ENCODE measurements around the gene CACNA1G. TPM values are rescaled to one million over a fixed set of nuclear protein-coding genes. Genes with fewer than 3 reads are reported as not detected.

The CACNA1G gene
- total RNA-seq, 1 donor from 2014 or later = 0.27 TPM

DNA sequence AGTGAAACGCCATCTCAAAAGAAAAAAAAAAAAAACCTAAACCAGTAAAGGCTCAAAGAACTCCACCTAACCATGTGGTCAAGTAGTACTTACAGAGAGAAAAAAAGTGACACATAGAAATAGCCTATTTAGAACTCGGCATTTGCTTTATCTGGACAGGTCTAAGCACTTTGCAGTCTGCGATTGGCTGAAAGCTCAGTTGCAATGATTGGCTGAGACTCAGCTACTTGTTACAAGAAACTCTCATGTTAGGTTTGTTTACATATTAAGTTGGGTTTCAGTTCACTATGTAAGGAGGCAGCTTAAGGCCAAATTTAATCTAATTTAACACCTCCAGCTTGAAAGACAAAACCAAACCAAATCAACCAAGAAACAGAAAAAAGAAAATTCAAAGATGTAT is 93.2 kb downstream of the CACNA1G start:
- no peaks in the 10 kb centered on the region for H3K79me2 ChIP-seq (ENCODE audit: insufficient read depth, low read length)
- no peak overlapping the region for H3K27ac ChIP-seq (ENCODE audit: low read depth, low read length)
- TF ChIP-seq, protein P1, sequence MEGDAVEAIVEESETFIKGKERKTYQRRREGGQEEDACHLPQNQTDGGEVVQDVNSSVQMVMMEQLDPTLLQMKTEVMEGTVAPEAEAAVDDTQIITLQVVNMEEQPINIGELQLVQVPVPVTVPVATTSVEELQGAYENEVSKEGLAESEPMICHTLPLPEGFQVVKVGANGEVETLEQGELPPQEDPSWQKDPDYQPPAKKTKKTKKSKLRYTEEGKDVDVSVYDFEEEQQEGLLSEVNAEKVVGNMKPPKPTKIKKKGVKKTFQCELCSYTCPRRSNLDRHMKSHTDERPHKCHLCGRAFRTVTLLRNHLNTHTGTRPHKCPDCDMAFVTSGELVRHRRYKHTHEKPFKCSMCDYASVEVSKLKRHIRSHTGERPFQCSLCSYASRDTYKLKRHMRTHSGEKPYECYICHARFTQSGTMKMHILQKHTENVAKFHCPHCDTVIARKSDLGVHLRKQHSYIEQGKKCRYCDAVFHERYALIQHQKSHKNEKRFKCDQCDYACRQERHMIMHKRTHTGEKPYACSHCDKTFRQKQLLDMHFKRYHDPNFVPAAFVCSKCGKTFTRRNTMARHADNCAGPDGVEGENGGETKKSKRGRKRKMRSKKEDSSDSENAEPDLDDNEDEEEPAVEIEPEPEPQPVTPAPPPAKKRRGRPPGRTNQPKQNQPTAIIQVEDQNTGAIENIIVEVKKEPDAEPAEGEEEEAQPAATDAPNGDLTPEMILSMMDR (IDR thresholded peaks at IDR 0.05; ENCODE audit: insufficient read depth, low read depth, low read length) = no peak
- TF ChIP-seq EZH2 (IDR thresholded peaks at IDR 0.05; ENCODE audit: insufficient read depth, low read length) = no peak
- H4K20me1 ChIP-seq (ENCODE audit: insufficient read depth, low read length) = no peaks in the 10 kb centered on the region
- DNase-seq (ENCODE audit: low read depth) (no peak), FAIRE-seq (no peak)
- H3K9me3 ChIP-seq (ENCODE audit: insufficient read depth, low read depth, low read length) = no peaks in the 10 kb centered on the region
- H3K4me3 Mint-ChIP-seq (ENCODE audit: unreplicated experiment) = no peak overlapping the region
- H3K9ac ChIP-seq (ENCODE audit: low read length) = no peak overlapping the region
- no peaks in the 10 kb centered on the region for H3K4me1 ChIP-seq (ENCODE audit: insufficient read depth, low read length)
- no peaks in the 10 kb centered on the region for H3K27me3 ChIP-seq (ENCODE audit: insufficient read depth, low read length)
- no peaks in the 10 kb centered on the region for H3K36me3 ChIP-seq (ENCODE audit: insufficient read depth, low read length)
- H3K4me3 ChIP-seq (ENCODE audit: insufficient read depth, low read depth, low read length) = no peak overlapping the region
- no peak overlapping the region for H2AFZ ChIP-seq (ENCODE audit: low read depth, low read length)
- no peaks in the 10 kb centered on the region for H3K4me1 Mint-ChIP-seq (ENCODE audit: low read depth, unreplicated experiment)
- H3K4me2 ChIP-seq (ENCODE audit: low read length) = no peak overlapping the region
- no peak overlapping the region for H3K27ac Mint-ChIP-seq (ENCODE audit: unreplicated experiment)
- peaks cover 22% of the 10 kb centered on the region for H3K27me3 Mint-ChIP-seq (ENCODE audit: low read depth, unreplicated experiment)
- no peaks in the 10 kb centered on the region for H3K36me3 Mint-ChIP-seq (ENCODE audit: low read depth, unreplicated experiment)
- no peaks in the 10 kb centered on the region for H3K9me3 Mint-ChIP-seq (ENCODE audit: unreplicated experiment)

DNA sequence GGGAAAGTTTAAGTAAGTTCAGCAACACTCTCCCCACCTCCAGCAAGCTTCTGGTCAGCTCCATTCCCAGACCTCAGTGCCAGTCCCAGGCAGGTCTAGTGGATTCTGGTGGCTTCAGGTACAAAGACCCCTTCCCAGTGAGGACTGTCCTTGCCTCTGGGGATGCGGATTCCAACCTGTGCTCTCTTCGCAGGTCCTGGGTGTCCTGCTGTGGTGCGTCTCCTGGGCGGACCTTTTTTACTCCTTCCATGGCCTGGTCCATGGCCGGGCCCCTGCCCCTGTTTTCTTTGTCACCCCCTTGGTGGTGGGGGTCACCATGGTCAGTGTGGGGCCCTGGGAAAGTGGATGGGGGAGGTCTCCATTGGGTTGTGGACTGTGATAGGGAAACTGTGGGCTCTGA is 96.0 kb downstream of the CACNA1G start:
- Mint-ChIP-seq H3K27me3 (ENCODE audit: low read depth, unreplicated experiment) (peaks cover 24% of the 10 kb centered on the region), H3K27ac (ENCODE audit: unreplicated experiment) (no peak overlapping the region), H3K9me3 (ENCODE audit: unreplicated experiment) (no peaks in the 10 kb centered on the region), H3K4me1 (ENCODE audit: low read depth, unreplicated experiment) (peaks cover 5% of the 10 kb centered on the region), H3K36me3 (ENCODE audit: low read depth, unreplicated experiment) (no peaks in the 10 kb centered on the region), H3K4me3 (ENCODE audit: unreplicated experiment) (no peak overlapping the region)
- no peaks in the 10 kb centered on the region for H3K27me3 ChIP-seq (ENCODE audit: insufficient read depth, low read length)
- FAIRE-seq (no peak), DNase-seq (ENCODE audit: low read depth) (no peak)
- no peaks in the 10 kb centered on the region for H3K79me2 ChIP-seq (ENCODE audit: insufficient read depth, low read length)
- H3K9me3 ChIP-seq (ENCODE audit: insufficient read depth, low read depth, low read length) = no peaks in the 10 kb centered on the region
- no peak overlapping the region for H3K4me3 ChIP-seq (ENCODE audit: insufficient read depth, low read depth, low read length)
- peaks cover 16% of the 10 kb centered on the region for H3K4me1 ChIP-seq (ENCODE audit: insufficient read depth, low read length)
- H4K20me1 ChIP-seq (ENCODE audit: insufficient read depth, low read length) = no peaks in the 10 kb centered on the region
- H3K4me2 ChIP-seq (ENCODE audit: low read length) = no peak overlapping the region
- TF ChIP-seq EZH2 (IDR thresholded peaks at IDR 0.05; ENCODE audit: insufficient read depth, low read length) = no peak
- TF ChIP-seq, protein P1 (IDR thresholded peaks at IDR 0.05; ENCODE audit: insufficient read depth, low read depth, low read length) = no peak
- H2AFZ ChIP-seq (ENCODE audit: low read depth, low read length) = no peak overlapping the region
- no peak overlapping the region for H3K9ac ChIP-seq (ENCODE audit: low read length)
- H3K27ac ChIP-seq (ENCODE audit: low read depth, low read length) = no peak overlapping the region
- no peaks in the 10 kb centered on the region for H3K36me3 ChIP-seq (ENCODE audit: insufficient read depth, low read length)

DNA sequence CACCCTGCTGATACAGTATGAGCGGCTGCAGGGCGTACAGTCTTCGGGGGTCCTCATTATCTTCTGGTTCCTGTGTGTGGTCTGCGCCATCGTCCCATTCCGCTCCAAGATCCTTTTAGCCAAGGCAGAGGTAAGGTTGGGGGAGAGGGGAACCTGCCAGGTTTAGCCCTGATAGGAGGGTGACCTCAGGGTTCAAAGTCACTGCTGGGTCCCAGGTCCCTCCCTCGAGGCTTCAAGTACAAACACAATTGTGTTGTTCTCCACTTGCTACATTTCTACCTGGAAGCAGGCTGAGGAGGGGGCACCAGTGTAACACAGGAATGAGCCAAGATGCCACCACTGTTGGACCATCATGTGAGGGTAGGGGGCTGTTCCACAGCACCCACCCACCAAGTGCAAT is 96.5 kb downstream of the CACNA1G start:
- FAIRE-seq = no peak
- H3K9me3 ChIP-seq (ENCODE audit: insufficient read depth, low read depth, low read length) = no peaks in the 10 kb centered on the region
- no peaks in the 10 kb centered on the region for H3K36me3 Mint-ChIP-seq (ENCODE audit: low read depth, unreplicated experiment)

More for the DNA sequence above, 96.5 kb downstream of the CACNA1G start:
- Histone ChIP-seq H3K4me2 (ENCODE audit: low read length) (no peak overlapping the region), H3K27ac (ENCODE audit: low read depth, low read length) (no peak overlapping the region), H2AFZ (ENCODE audit: low read depth, low read length) (no peak overlapping the region), H3K4me3 (ENCODE audit: insufficient read depth, low read depth, low read length) (no peak overlapping the region), H3K79me2 (ENCODE audit: insufficient read depth, low read length) (no peaks in the 10 kb centered on the region), H3K27me3 (ENCODE audit: insufficient read depth, low read length) (no peaks in the 10 kb centered on the region), H3K4me1 (ENCODE audit: insufficient read depth, low read length) (peaks cover 21% of the 10 kb centered on the region), H3K9ac (ENCODE audit: low read length) (no peak overlapping the region), H3K36me3 (ENCODE audit: insufficient read depth, low read length) (no peaks in the 10 kb centered on the region), H4K20me1 (ENCODE audit: insufficient read depth, low read length) (no peaks in the 10 kb centered on the region)
- Mint-ChIP-seq H3K4me1 (ENCODE audit: low read depth, unreplicated experiment) (peaks cover 11% of the 10 kb centered on the region), H3K27me3 (ENCODE audit: low read depth, unreplicated experiment) (peaks cover 24% of the 10 kb centered on the region), H3K9me3 (ENCODE audit: unreplicated experiment) (no peaks in the 10 kb centered on the region), H3K4me3 (ENCODE audit: unreplicated experiment) (no peak overlapping the region), H3K27ac (ENCODE audit: unreplicated experiment) (no peak overlapping the region)
- TF ChIP-seq, protein P1 (IDR thresholded peaks at IDR 0.05; ENCODE audit: insufficient read depth, low read depth, low read length) = no peak
- TF ChIP-seq EZH2 (IDR thresholded peaks at IDR 0.05; ENCODE audit: insufficient read depth, low read length) = no peak
- no peak for DNase-seq (ENCODE audit: low read depth)
